Measurements from ENCODE around the gene DYNC1I1. TPM values are rescaled to one million over a fixed set of nuclear protein-coding genes. Genes with fewer than 3 reads are reported as not detected.
A peak's percentile ranks its signal among the peaks of the same experiment; 100 is the strongest.

DYNC1I1 gene
- polyA plus RNA-seq, 1 experiment: 0.11 TPM

GRCh38 chr7:95822717-95823116 is 50.4 kb downstream of the DYNC1I1 start:
- DNase-seq (ENCODE audit: low read depth): no peak
- CTCF ChIA-PET: interaction anchor here (1.1 kb wide), 1 partner anchor 49 kb away, joined by 3 read pairs; no protein-coding TSS in a partner anchor
- no peak for TF ChIP-seq CTCF (IDR thresholded peaks at IDR 0.05; ENCODE audit: insufficient read depth, low read depth, low read length)
- H3K27me3 ChIP-seq (ENCODE audit: control insufficient read depth, insufficient read depth, low read length): no peaks in the 10 kb centered on the region
- no peaks in the 10 kb centered on the region for H3K36me3 ChIP-seq (ENCODE audit: control insufficient read depth, insufficient read depth, low read length)
- no peak overlapping the region for H3K4me3 ChIP-seq (ENCODE audit: low read depth, low read length)
- POLR2A ChIA-PET: no interaction called here

GRCh38 chr7:95824616-95825015 is 52.3 kb downstream of the DYNC1I1 start:
- no peaks in the 10 kb centered on the region for H3K27me3 ChIP-seq (ENCODE audit: control insufficient read depth, insufficient read depth, low read length)

GRCh38 chr7:95828824-95829790 is 56.8 kb downstream of the DYNC1I1 start:
- Histone ChIP-seq H3K4me3 (ENCODE audit: low read depth, low read length) (no peak overlapping the region), H3K36me3 (ENCODE audit: control insufficient read depth, insufficient read depth, low read length) (no peaks in the 10 kb centered on the region), H3K27me3 (ENCODE audit: control insufficient read depth, insufficient read depth, low read length) (no peaks in the 10 kb centered on the region)
- DNase-seq (ENCODE audit: low read depth): no peak
- CTCF ChIA-PET: no interaction called here
- no peak for TF ChIP-seq CTCF (IDR thresholded peaks at IDR 0.05; ENCODE audit: insufficient read depth, low read depth, low read length)
- POLR2A ChIA-PET: no interaction called here

More at GRCh38 chr7:95824616-95825015, 52.3 kb downstream of the DYNC1I1 start:
- DNase-seq (ENCODE audit: low read depth): no peak
- POLR2A ChIA-PET: no interaction called here
- H3K36me3 ChIP-seq (ENCODE audit: control insufficient read depth, insufficient read depth, low read length): no peaks in the 10 kb centered on the region
- CTCF ChIA-PET: no interaction called here
- no peak for TF ChIP-seq CTCF (IDR thresholded peaks at IDR 0.05; ENCODE audit: insufficient read depth, low read depth, low read length)
- H3K4me3 ChIP-seq (ENCODE audit: low read depth, low read length): no peak overlapping the region

GRCh38 chr7:95840953-95841950 is 68.9 kb downstream of the DYNC1I1 start:
- no peaks in the 10 kb centered on the region for H3K27me3 ChIP-seq (ENCODE audit: control insufficient read depth, insufficient read depth, low read length)
- H3K4me3 ChIP-seq (ENCODE audit: low read depth, low read length): no peak overlapping the region
- ChIA-PET CTCF (interaction anchor here (0.9 to 2.7 kb wide), 6 partner anchors 15 to 44 kb away, joined by 3 to 9 read pairs (median 3); no protein-coding TSS in a partner anchor), POLR2A (no interaction called here)
- TF ChIP-seq CTCF (IDR thresholded peaks at IDR 0.05; ENCODE audit: insufficient read depth, low read depth, low read length): peak; percentile 28; the same call in 1 of the 2 replicates
- no peaks in the 10 kb centered on the region for H3K36me3 ChIP-seq (ENCODE audit: control insufficient read depth, insufficient read depth, low read length)
- DNase-seq (ENCODE audit: low read depth): no peak
